GM12873 (cell line): ENCODE measurements around the gene SLFN14.

ENCODE experiments used
- CTCF ChIP-seq: IDR thresholded peaks from 2 replicates; pipeline ENCODE4 v1.5.1; 2012; ENCODE audit warnings: low read depth, mild to moderate bottlenecking, moderate library complexity, low read length, control low read depth; ENCODE audit not compliant: insufficient read depth; ENCODE audit errors: missing control alignments

SLFN14 gene

GRCh38 chr17:35515027-35515426, 45.6 kb downstream of the SLFN14 start:
- no peak for TF ChIP-seq CTCF

DNA sequence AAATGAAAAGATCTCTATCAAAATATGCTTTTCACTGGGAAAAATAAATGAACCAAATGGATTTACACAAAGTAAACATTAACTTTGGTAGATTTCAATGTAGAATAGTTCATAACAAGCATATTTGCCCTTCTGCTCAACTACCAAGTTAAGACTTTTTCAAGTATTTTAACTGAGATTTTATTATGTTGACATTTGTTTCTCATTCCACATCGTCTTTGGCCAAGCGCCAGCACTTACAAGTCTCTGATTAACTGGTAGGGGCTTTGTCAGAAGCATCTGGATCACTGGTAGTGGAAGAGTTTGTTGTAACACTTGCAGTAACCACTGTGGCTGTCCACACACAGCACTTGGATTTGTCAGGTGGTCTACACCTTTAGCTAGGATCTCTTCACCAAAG, 46.1 kb downstream of the SLFN14 start:
- no peak for TF ChIP-seq CTCF
